Eye (tissue), 1 donor: ENCODE results near the gene ABCC6.
"Not testable (repeated sequence)": the region's sequence is repeated elsewhere in the genome, so short reads cannot be mapped to it uniquely, and the experiment has no call there.

Experiments used
- DNase-seq: peaks from one replicate; pipeline ENCODE4 v3.0.0-alpha.2; 2015

Gene ABCC6

GRCh38 chr16:16222850-16223661, at the start of gene ABCC6:
TSS of gene ABCC6 (minus strand) at chr16:16223494. CDS start at chr16:16223434, 60 bp downstream.
- not testable (repeated sequence) for DNase-seq

- DNase-seq, result not testable (repeated sequence)
Observed at GRCh38 chr16:16272573-16273221, 49.4 kb upstream of the ABCC6 start.

- DNase-seq, result not testable (repeated sequence)
Observed at GRCh38 chr16:16271658-16272057, 48.4 kb upstream of the ABCC6 start.

GRCh38 chr16:16268185-16268808, 45.0 kb upstream of the ABCC6 start:
- DNase-seq, result not testable (repeated sequence)

GRCh38 chr16:16267708-16268107, 44.4 kb upstream of the ABCC6 start:
- DNase-seq, result not testable (repeated sequence)

GRCh38 chr16:16265044-16265443, 41.8 kb upstream of the ABCC6 start:
- DNase-seq, result not testable (repeated sequence)

GRCh38 chr16:16263947-16264346, 40.7 kb upstream of the ABCC6 start:
- DNase-seq, result not testable (repeated sequence)

GRCh38 chr16:16262954-16263555, 39.8 kb upstream of the ABCC6 start:
- not testable (repeated sequence) for DNase-seq

GRCh38 chr16:16259971-16260370, 36.7 kb upstream of the ABCC6 start:
- DNase-seq, result not testable (repeated sequence)

- not testable (repeated sequence) for DNase-seq
Observed at GRCh38 chr16:16258822-16259221, 35.5 kb upstream of the ABCC6 start.

GRCh38 chr16:16257301-16257923, 34.1 kb upstream of the ABCC6 start:
- not testable (repeated sequence) for DNase-seq

GRCh38 chr16:16252377-16252776, 29.1 kb upstream of the ABCC6 start:
- not testable (repeated sequence) for DNase-seq

GRCh38 chr16:16249621-16250330, 26.5 kb upstream of the ABCC6 start:
- DNase-seq, result not testable (repeated sequence)

GRCh38 chr16:16247439-16247838, 24.1 kb upstream of the ABCC6 start:
- not testable (repeated sequence) for DNase-seq

- DNase-seq, result not testable (repeated sequence)
Observed at GRCh38 chr16:16246578-16247262, 23.4 kb upstream of the ABCC6 start.

GRCh38 chr16:16243886-16244285, 20.6 kb upstream of the ABCC6 start:
- not testable (repeated sequence) for DNase-seq

GRCh38 chr16:16240667-16241066, 17.4 kb upstream of the ABCC6 start:
- DNase-seq, result not testable (repeated sequence)

- not testable (repeated sequence) for DNase-seq
Observed at GRCh38 chr16:16237738-16238137, 14.4 kb upstream of the ABCC6 start.

GRCh38 chr16:16237071-16237470, 13.8 kb upstream of the ABCC6 start:
- DNase-seq, result not testable (repeated sequence)

- DNase-seq, result not testable (repeated sequence)
Observed at GRCh38 chr16:16232692-16233061, 9.4 kb upstream of the ABCC6 start.

GRCh38 chr16:16223662-16224241, 458 bp upstream of the ABCC6 start:
- not testable (repeated sequence) for DNase-seq
